Measurements from ENCODE around the gene MGMT. TPM values are rescaled to one million over a fixed set of nuclear protein-coding genes. Genes with fewer than 3 reads are reported as not detected.

The MGMT gene
- total and polyA plus RNA-seq, 4 donors = 28.2 to 79.1 (median 46.0) TPM

DNA sequence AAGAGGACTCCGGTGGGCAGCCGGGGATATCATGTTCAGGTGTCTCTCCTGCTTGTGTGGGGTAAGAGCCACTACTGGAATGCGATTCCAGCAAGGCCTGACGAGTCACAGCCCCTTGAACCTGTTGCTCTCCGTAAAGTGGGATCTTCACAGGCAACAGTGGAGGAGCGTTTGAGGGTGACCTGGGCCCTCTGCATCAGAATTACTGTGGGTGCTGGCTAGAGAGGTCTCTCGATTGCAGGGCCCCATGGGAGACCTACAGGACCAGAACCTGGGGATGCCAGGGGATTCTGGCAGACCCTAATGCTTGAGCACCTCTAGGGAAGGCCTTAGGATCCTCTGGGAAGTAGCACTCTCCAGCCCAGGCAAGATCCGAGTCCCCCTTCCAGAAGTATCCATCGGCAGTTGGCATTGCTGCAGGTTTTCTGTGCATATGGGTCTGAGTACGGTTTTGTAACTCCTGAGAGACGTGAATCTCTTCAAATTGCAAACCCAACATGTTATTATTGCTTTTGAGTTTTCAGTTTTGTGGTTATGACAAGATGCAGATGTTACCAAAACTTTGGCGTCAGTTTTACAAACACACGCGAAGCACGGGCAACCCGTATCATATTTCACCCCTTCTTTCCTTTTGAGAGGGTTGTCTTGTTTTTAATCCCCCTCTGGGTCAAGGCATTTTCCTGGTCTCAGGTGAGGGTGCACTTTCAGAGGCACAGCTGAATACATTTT lies 4.6 kb downstream of the MGMT start:
- H3K9me3 ChIP-seq (ENCODE audit: control insufficient read depth in 4 of 4, low read length in 3 of 4) = no peaks in the 10 kb centered on the region
- 96% methylated on average over 16 of the region's 16 CpGs for WGBS
- TF ChIP-seq RAD21 (IDR thresholded peaks at IDR 0.05) (no peak), ZBTB33 (IDR thresholded peaks at IDR 0.05) (no peak), RXRA (IDR thresholded peaks at IDR 0.05) (no peak), CTCF (IDR thresholded peaks at IDR 0.05; ENCODE audit: low read depth, low read length, missing input control) (no peak), EGR1 (IDR thresholded peaks at IDR 0.05; ENCODE audit: low read depth in 2 of 2) (no peak), REST (IDR thresholded peaks at IDR 0.05) (no peak), HNF4G (IDR thresholded peaks at IDR 0.05) (no peak), HNF4A (conservative IDR thresholded peaks at IDR 0.05) (no peak)
- TF ChIP-seq, protein P1, sequence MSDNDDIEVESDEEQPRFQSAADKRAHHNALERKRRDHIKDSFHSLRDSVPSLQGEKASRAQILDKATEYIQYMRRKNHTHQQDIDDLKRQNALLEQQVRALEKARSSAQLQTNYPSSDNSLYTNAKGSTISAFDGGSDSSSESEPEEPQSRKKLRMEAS (IDR thresholded peaks at IDR 0.05) = no peak
- peaks cover 18 to 55% (median 38%) of the 10 kb centered on the region in 4 donors for H3K4me1 ChIP-seq (ENCODE audit: control insufficient read depth in 4 of 4, insufficient read depth in 4 of 4, low read length in 3 of 4)
- H3K36me3 ChIP-seq (ENCODE audit: control insufficient read depth in 4 of 4, insufficient read depth in 3 of 4, low read depth in 1 of 4, low read length in 3 of 4) = peaks cover 0 to 6% (median 0%) of the 10 kb centered on the region in 4 donors
- DNase-seq (ENCODE audit: low spot score) = no peak
- peak overlapping the region in 1 of 2 donors; percentile 84 for H3K27ac ChIP-seq (ENCODE audit: low read depth in 1 of 2, low read length in 2 of 2)
- H3K4me3 ChIP-seq (ENCODE audit: low read depth in 1 of 3, low read length in 3 of 3) = no peak overlapping the region
- H3K9ac ChIP-seq (ENCODE audit: low read depth in 1 of 2, low read length in 2 of 2) = no peak overlapping the region
- H3K27me3 ChIP-seq (ENCODE audit: control insufficient read depth in 4 of 4, insufficient read depth in 4 of 4, low read length in 3 of 4) = no peaks in the 10 kb centered on the region

- Histone ChIP-seq H3K4me1 (ENCODE audit: control insufficient read depth in 4 of 4, insufficient read depth in 4 of 4, low read length in 3 of 4) (peaks cover 18 to 45% (median 35%) of the 10 kb centered on the region in 4 donors), H3K36me3 (ENCODE audit: control insufficient read depth in 4 of 4, insufficient read depth in 3 of 4, low read depth in 1 of 4, low read length in 3 of 4) (peaks cover 0 to 6% (median 0%) of the 10 kb centered on the region in 4 donors), H3K4me3 (ENCODE audit: low read depth in 1 of 3, low read length in 3 of 3) (no peak overlapping the region), H3K9me3 (ENCODE audit: control insufficient read depth in 4 of 4, low read length in 3 of 4) (no peaks in the 10 kb centered on the region), H3K27ac (ENCODE audit: low read depth in 1 of 2, low read length in 2 of 2) (no peak overlapping the region), H3K9ac (ENCODE audit: low read depth in 1 of 2, low read length in 2 of 2) (no peak overlapping the region), H3K27me3 (ENCODE audit: control insufficient read depth in 4 of 4, insufficient read depth in 4 of 4, low read length in 3 of 4) (no peaks in the 10 kb centered on the region)
- WGBS = 93% methylated on average over 22 of the region's 22 CpGs
- DNase-seq (ENCODE audit: low spot score) = no peak
- no peak for TF ChIP-seq CTCF (IDR thresholded peaks at IDR 0.05; ENCODE audit: low read depth, low read length, missing input control)
- TF ChIP-seq HNF4G (IDR thresholded peaks at IDR 0.05) = no peak
- TF ChIP-seq, protein P1 (IDR thresholded peaks at IDR 0.05) = no peak
- TF ChIP-seq RAD21 (IDR thresholded peaks at IDR 0.05) = no peak
- no peak for TF ChIP-seq RXRA (IDR thresholded peaks at IDR 0.05)
- TF ChIP-seq HNF4A (conservative IDR thresholded peaks at IDR 0.05) = no peak
- TF ChIP-seq REST (IDR thresholded peaks at IDR 0.05) = no peak
- TF ChIP-seq ZBTB33 (IDR thresholded peaks at IDR 0.05) = no peak
Observed at GRCh38 chr10:129472696-129473555, 5.9 kb downstream of the MGMT start.

All from liver (tissue), 9 donors.